Right kidney (tissue), 1 donor: ENCODE measurements around the gene FOLR3.
"Not testable (repeated sequence)": the region's sequence is repeated elsewhere in the genome, so short reads cannot be mapped to it uniquely, and the experiment has no call there.

Source experiments
- DNase-seq: peaks from one replicate; pipeline ENCODE4 v3.0.0-alpha.2; 2016

Gene FOLR3

GRCh38 chr11:72162891-72163492 lies 27.5 kb downstream of the FOLR3 start:
- DNase-seq: no peak

- not testable (repeated sequence) for DNase-seq
Observed at GRCh38 chr11:72164187-72164586, 28.7 kb downstream of the FOLR3 start.

GRCh38 chr11:72169046-72169555 lies 33.6 kb downstream of the FOLR3 start:
- DNase-seq: not testable (repeated sequence)

GRCh38 chr11:72169754-72170153 lies 34.2 kb downstream of the FOLR3 start:
- not testable (repeated sequence) for DNase-seq

GRCh38 chr11:72172043-72172442 lies 36.5 kb downstream of the FOLR3 start:
- DNase-seq: not testable (repeated sequence)

GRCh38 chr11:72173291-72173690 lies 37.8 kb downstream of the FOLR3 start:
- DNase-seq: no peak

- DNase-seq: no peak
Observed at GRCh38 chr11:72174302-72175070, 39.0 kb downstream of the FOLR3 start.

- DNase-seq: no peak
Observed at GRCh38 chr11:72177656-72178055, 42.1 kb downstream of the FOLR3 start.

GRCh38 chr11:72179049-72179803 lies 43.7 kb downstream of the FOLR3 start:
- no peak for DNase-seq

GRCh38 chr11:72179804-72180396 lies 44.4 kb downstream of the FOLR3 start:
- no peak for DNase-seq

GRCh38 chr11:72180892-72181552 lies 45.5 kb downstream of the FOLR3 start:
- DNase-seq: not testable (repeated sequence)

- not testable (repeated sequence) for DNase-seq
Observed at GRCh38 chr11:72181553-72181958, 46.0 kb downstream of the FOLR3 start.

- no peak for DNase-seq
Observed at GRCh38 chr11:72188267-72188666, 52.7 kb downstream of the FOLR3 start.
